ENCODE results near the gene PRKCZ. TPM values are rescaled to one million over a fixed set of nuclear protein-coding genes. Genes with fewer than 3 reads are reported as not detected.
A peak's percentile ranks its signal among the peaks of the same experiment; 100 is the strongest.

The PRKCZ gene
- total and polyA plus RNA-seq, 9 of the 15 experiments (the other 6 are each of a cell fraction or from before 2014, with no cell fraction given), result 0.07 to 3.1 (median 1.3) TPM

DNA sequence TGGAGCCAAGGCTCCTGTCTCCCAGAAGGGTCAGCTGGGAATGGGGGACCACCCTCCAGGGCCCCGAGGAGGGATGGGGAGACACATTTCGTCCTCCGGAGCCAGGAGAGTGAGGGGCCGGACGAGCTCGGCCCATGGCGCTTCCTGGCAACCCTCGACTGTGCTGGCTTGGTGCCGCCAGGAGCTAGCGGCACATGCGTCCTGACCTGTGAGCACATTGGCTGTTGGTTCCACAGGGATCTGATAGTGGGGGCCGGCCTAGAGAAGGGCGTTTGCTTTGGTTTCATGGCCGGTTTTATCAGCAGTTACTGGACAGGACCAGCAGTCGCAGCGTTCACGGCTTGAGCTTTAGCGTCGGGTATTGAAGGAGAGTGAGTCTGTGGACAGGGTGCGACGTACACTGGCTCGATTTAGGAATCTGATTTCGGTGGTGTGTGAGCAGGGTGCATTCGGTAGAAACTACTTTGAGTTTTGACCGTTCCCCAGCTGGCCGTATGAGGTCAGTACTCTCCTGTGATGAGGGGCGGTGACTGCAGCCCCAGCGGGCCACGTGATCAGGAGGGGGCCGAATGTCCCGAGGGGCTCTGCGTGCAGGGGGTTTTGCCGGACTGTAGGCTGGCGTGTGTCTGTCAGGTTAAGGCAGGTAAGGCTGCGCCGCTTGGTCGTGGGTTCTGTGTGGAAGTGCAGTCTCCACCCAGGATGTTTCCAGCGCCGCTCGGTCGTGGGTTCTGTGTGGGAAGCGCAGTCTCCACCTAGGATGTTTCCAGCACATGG, 125.7 kb downstream of the PRKCZ start (continued):
- TF ChIP-seq LCOR (CRISPR knock-in tag; IDR thresholded peaks at IDR 0.05) (peak; percentile 97), XRCC5 (IDR thresholded peaks at IDR 0.05; ENCODE audit: low read depth, low read length) (no peak; the same call in 1 of the 2 replicates), SIN3A (IDR thresholded peaks at IDR 0.05; ENCODE audit: borderline replicate concordance in 2 of 2, control insufficient read depth in 1 of 2, low read depth in 2 of 2, low read length in 2 of 2) (peak in 1 of 2 experiments; percentile 39; a peak in 1 of 4 replicates), DIDO1 (tag; IDR thresholded peaks at IDR 0.05; ENCODE audit: low read depth) (no peak; the same call in 1 of the 2 replicates), ZNF134 (CRISPR knock-in tag; conservative IDR thresholded peaks at IDR 0.05) (no peak), SMAD3 (CRISPR knock-in tag; conservative IDR thresholded peaks at IDR 0.05) (no peak), MAFG (tag; conservative IDR thresholded peaks at IDR 0.05) (no peak), DDX20 (tag; IDR thresholded peaks at IDR 0.05; ENCODE audit: low read depth) (no peak), FOXK2 (conservative IDR thresholded peaks at IDR 0.05 in 1 of 2, IDR thresholded peaks at IDR 0.05 in 1 of 2; ENCODE audit: low read depth in 2 of 2) (0 out of 4 replicates have a peak, but pooled peaks of 1 of the 2 experiments have one; percentile 54), RBM22 (IDR thresholded peaks at IDR 0.05; ENCODE audit: low read depth, low read length, poor library complexity, severe bottlenecking) (no peak), ZNF57 (CRISPR knock-in tag; IDR thresholded peaks at IDR 0.05) (no peak), ZC3H4 (CRISPR knock-in tag; IDR thresholded peaks at IDR 0.05; ENCODE audit: borderline replicate concordance) (no peak), FOXM1 (IDR thresholded peaks at IDR 0.05; ENCODE audit: low read depth) (no peak), FOXM1 (CRISPR knock-in tag; IDR thresholded peaks at IDR 0.05; ENCODE audit: low read depth) (0 out of 2 replicates have a peak, but pooled peaks have one; percentile 66), TARDBP (IDR thresholded peaks at IDR 0.05) (no peak; the same call in 1 of the 2 replicates), NCOA2 (IDR thresholded peaks at IDR 0.05; ENCODE audit: partially characterized antibody in 2 of 2) (no peak), ZBTB17 (CRISPR knock-in tag; IDR thresholded peaks at IDR 0.05) (no peak), ZNF197 (CRISPR knock-in tag; IDR thresholded peaks at IDR 0.05; ENCODE audit: low read depth) (no peak), PYGO2 (tag; IDR thresholded peaks at IDR 0.05) (no peak), ZNF354B (CRISPR knock-in tag; IDR thresholded peaks at IDR 0.05) (no peak), TCFL5 (CRISPR knock-in tag; conservative IDR thresholded peaks at IDR 0.05) (no peak), ASH1L (IDR thresholded peaks at IDR 0.05; ENCODE audit: borderline replicate concordance, low read depth, partially characterized antibody) (peak; percentile 50), PRMT5 (CRISPR knock-in tag; IDR thresholded peaks at IDR 0.05) (no peak; the same call in 1 of the 2 replicates)
- TF ChIP-seq, protein P1, sequence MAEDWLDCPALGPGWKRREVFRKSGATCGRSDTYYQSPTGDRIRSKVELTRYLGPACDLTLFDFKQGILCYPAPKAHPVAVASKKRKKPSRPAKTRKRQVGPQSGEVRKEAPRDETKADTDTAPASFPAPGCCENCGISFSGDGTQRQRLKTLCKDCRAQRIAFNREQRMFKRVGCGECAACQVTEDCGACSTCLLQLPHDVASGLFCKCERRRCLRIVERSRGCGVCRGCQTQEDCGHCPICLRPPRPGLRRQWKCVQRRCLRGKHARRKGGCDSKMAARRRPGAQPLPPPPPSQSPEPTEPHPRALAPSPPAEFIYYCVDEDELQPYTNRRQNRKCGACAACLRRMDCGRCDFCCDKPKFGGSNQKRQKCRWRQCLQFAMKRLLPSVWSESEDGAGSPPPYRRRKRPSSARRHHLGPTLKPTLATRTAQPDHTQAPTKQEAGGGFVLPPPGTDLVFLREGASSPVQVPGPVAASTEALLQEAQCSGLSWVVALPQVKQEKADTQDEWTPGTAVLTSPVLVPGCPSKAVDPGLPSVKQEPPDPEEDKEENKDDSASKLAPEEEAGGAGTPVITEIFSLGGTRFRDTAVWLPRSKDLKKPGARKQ (CRISPR knock-in tag; IDR thresholded peaks at IDR 0.05), result no peak
- TF ChIP-seq, protein P2, sequence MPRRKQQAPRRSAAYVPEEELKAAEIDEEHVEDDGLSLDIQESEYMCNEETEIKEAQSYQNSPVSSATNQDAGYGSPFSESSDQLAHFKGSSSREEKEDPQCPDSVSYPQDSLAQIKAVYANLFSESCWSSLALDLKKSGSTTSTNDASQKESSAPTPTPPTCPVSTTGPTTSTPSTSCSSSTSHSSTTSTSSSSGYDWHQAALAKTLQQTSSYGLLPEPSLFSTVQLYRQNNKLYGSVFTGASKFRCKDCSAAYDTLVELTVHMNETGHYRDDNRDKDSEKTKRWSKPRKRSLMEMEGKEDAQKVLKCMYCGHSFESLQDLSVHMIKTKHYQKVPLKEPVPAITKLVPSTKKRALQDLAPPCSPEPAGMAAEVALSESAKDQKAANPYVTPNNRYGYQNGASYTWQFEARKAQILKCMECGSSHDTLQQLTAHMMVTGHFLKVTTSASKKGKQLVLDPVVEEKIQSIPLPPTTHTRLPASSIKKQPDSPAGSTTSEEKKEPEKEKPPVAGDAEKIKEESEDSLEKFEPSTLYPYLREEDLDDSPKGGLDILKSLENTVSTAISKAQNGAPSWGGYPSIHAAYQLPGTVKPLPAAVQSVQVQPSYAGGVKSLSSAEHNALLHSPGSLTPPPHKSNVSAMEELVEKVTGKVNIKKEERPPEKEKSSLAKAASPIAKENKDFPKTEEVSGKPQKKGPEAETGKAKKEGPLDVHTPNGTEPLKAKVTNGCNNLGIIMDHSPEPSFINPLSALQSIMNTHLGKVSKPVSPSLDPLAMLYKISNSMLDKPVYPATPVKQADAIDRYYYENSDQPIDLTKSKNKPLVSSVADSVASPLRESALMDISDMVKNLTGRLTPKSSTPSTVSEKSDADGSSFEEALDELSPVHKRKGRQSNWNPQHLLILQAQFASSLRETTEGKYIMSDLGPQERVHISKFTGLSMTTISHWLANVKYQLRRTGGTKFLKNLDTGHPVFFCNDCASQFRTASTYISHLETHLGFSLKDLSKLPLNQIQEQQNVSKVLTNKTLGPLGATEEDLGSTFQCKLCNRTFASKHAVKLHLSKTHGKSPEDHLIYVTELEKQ (CRISPR knock-in tag; IDR thresholded peaks at IDR 0.05), result no peak
